ENCODE results near the gene AGGF1. TPM values are rescaled to one million over a fixed set of nuclear protein-coding genes. Genes with fewer than 3 reads are reported as not detected.
A peak's percentile ranks its signal among the peaks of the same experiment; 100 is the strongest.
"Not testable (repeated sequence)": the region's sequence is repeated elsewhere in the genome, so short reads cannot be mapped to it uniquely, and the experiment has no call there.

The AGGF1 gene
- total RNA-seq, 4 donors from 2014 or later: 15.4 to 25.5 (median 19.6) TPM

DNA sequence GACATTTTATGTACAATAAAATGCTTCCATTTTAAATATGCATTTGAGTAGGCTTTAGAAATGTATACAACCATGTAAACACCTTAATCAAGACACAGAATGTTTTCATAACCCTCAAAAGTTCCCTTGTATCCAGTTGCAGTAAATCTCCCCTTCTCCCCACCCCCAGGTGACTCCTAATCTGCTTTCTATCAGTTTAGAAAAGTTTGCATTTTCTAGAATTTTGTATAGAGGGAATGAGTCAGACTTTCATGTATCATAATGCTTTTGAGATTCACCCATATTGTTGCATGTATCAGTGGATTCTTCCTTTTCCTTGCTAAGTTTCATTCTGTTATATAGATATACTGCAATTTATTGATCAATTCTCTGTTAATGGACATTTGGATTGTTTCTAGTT is 74.6 kb downstream of the AGGF1 start:
- TF ChIP-seq, protein P1, sequence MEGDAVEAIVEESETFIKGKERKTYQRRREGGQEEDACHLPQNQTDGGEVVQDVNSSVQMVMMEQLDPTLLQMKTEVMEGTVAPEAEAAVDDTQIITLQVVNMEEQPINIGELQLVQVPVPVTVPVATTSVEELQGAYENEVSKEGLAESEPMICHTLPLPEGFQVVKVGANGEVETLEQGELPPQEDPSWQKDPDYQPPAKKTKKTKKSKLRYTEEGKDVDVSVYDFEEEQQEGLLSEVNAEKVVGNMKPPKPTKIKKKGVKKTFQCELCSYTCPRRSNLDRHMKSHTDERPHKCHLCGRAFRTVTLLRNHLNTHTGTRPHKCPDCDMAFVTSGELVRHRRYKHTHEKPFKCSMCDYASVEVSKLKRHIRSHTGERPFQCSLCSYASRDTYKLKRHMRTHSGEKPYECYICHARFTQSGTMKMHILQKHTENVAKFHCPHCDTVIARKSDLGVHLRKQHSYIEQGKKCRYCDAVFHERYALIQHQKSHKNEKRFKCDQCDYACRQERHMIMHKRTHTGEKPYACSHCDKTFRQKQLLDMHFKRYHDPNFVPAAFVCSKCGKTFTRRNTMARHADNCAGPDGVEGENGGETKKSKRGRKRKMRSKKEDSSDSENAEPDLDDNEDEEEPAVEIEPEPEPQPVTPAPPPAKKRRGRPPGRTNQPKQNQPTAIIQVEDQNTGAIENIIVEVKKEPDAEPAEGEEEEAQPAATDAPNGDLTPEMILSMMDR (IDR thresholded peaks at IDR 0.05): no peak
- no peak for ATAC-seq (ENCODE audit: low FRiP score)

DNA sequence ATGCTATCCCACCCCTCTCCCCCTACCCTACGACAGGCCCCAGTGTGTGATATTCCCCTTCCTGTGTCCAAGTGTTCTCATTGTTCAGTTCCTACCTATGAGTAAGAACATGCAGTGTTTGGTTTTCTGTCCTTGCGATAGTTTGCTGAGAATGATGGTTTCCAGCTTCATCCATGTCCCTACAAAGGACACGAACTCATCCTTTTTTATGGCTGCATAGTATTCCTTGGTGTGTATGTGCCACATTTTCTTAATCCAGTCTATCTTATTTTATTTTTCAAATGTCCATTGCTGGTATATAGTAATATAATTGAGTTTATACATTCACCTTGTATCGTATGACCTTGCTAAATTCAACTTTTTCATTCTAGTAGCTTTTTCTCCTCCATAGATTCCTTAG is 76.8 kb downstream of the AGGF1 start:
- ATAC-seq (ENCODE audit: low FRiP score); DNase-seq (ENCODE audit: low spot score): not testable (repeated sequence)

More for the DNA sequence above, 74.6 kb downstream of the AGGF1 start:
- no peak for DNase-seq (ENCODE audit: low spot score)

Small RNAs within 50 kb of the gene (small RNA-seq; reads per million reads assigned to genes)
- gene SNORA47: 161 reads per million, percentile 97 among the genes with 10 or more reads in this experiment

Other genes starting within 250 kb of the AGGF1 start
- 1 to 10 TPM; 1.6 to 7.7 (median 3.3) TPM for gene F2RL1, start 211.4 kb upstream of the AGGF1 start, total RNA-seq
- 1 to 10 TPM in 1 of 4 donors, under 1 TPM in 2, not detected in 1; 0.36 to 1.7 (median 0.37) TPM for gene S100Z, start 180.4 kb upstream of the AGGF1 start, total RNA-seq
- 10 to 100 TPM in 2 of 4 donors, 1 to 10 TPM in 2; 4.3 to 47.6 (median 10.7) TPM for gene CRHBP, start 77.4 kb upstream of the AGGF1 start, total RNA-seq
- gene ZBED3, start 56.9 kb downstream of the AGGF1 start, total RNA-seq: 10 to 100 TPM in 1 of 4 donors, 1 to 10 TPM in 3; 7.7 to 22.1 (median 9.6) TPM
- gene PDE8B, start 180.3 kb downstream of the AGGF1 start, total RNA-seq: 10 to 100 TPM; 20.5 to 53.1 (median 36.9) TPM

Measured in omental fat pad (tissue), 4 donors.